Hindlimb muscle (tissue), 1 donor: ENCODE results near the gene KRR1. TPM values are rescaled to one million over a fixed set of nuclear protein-coding genes. Genes with fewer than 3 reads are reported as not detected.

Experiments used
- DNase-seq: peaks from one replicate; pipeline ENCODE4 v3.0.0-alpha.2; 2013
- polyA plus RNA-seq: library from polyadenylated mRNA; unstranded; fragments of 120-200 nt; gene quantifications from one replicate; pipeline ENCODE4 v1.2.1, GENCODE V29; 2013; ENCODE audit not compliant: insufficient read length

The KRR1 gene
- polyA plus RNA-seq, result 50.1 TPM

DNA sequence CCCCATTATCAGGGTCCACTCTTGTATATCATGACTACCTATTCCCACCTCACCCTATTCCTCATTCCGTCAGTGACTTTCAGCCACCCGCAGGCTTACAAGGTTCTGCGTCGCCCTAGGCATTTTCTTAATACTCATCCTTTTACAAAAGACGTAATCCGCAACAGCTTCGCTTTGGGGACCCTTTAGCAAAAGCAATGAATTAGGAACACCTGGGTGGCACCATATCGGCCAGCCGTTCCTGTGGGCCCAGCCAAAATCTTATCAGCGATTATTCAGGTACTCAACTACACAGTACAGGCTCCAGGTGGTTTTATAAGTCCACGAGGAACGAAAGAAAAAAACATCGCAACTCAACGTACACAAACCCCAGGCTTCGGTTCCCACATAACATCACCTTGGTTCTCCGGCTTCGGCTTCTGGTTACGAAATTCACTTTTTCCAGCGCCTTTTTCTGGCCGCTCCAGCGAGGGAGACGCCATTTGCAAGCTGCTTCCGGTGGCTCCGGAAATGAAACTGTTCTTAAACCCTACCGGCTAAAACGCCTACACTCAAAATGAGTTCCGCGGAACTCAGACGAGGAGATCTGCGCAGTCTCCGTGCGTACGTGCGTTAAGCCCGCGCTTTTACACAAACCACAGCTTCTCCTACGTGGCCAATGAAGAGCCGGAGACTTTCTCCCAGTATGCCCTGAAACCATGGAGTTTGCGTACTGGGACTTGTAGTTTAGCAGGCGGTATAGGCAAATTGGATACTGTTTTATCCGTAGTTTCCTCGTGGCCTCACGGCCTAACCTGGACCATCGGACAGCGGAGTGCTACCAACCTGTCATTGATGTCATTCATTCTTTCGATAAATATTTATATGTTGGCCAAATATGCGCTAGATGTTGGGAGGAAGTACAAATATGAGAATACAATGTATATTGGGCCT, at the start of gene KRR1:
TSS of gene KRR1 (minus strand) at position 494 of the 933 bp plus-strand sequence. CDS start at position 482, 12 bp downstream.
- DNase-seq, result peak; percentile 96

DNA sequence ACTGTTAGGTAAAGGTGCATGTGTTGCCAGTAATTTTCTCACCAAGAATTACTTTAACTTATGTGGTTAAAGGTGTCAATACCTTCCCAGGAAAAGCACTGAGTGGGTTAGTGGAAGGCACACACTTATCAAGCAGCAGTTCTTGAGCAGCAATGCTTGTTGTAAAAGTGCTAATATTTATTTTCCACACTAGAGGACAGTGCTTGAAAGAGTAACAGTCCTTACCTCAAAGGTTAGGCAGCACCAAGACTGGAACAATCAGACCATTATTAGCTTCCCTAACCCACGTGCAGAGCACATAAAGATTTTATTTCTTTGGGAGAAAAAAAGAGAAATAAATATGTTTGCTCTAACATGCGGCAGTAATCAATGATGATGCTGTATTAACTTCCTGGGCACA, 48.8 kb upstream of the KRR1 start:
- no peak for DNase-seq

DNA sequence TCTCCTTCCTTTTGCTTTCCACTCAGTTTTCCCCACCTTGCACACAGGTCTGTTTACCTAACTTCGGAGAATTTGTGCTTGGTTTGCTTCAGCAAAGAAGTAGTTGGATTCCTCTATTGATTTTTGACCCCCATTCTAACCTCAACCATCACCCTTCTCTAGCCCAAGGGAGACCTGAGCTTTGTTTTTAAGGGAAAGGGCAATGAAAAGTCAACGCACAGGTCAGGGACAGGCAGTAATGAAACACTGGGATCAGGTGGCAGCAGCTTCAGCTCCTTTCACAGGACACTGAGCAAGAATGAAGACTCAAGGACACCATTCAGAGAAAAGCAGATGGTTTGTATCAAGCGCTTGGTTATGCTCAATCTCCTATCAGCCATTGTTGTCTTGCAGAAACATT, 46.9 kb upstream of the KRR1 start:
- DNase-seq, result no peak

DNA sequence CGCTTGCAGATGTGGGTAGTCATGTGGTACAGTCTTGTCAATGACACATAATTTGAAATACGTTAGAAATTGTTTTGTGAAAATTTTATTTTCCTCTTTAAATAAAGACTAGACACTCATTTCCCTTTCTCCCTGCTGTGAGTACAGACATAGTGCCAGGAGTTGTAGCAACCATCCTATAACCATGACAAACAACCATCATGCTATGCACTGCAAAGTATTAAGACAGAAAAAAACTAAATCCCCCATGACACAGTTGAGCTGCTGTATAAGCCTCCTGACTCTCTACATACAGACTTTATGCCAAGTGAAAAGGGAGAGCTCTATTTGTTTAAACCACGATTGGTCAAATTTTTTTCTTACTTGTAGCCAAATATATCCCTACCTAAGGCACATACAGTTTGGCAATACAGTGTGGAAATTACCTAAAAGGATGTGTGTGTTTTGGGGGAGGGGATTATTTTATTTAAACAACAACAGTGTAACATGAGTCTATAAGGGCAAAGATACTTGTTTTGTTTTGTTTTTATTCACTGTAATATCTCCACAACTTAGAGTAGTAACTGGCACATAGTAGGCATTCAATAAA, 45.0 kb upstream of the KRR1 start:
- no peak for DNase-seq

DNA sequence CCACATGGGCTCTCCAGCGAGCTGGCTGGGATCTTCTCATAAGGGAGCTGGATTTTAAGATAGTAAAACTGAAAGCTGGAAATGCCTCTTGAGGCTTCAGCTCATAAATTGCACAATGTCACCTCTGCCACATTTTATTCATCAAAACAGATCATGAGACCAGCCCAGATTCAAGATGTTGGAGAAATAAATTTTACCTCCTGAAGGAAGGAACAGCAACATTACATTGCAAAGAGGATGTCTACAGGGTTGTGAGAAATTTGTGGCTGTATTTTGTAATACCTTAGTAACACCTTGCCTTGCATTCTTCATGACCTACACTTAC, 43.1 kb upstream of the KRR1 start:
- no peak for DNase-seq

DNA sequence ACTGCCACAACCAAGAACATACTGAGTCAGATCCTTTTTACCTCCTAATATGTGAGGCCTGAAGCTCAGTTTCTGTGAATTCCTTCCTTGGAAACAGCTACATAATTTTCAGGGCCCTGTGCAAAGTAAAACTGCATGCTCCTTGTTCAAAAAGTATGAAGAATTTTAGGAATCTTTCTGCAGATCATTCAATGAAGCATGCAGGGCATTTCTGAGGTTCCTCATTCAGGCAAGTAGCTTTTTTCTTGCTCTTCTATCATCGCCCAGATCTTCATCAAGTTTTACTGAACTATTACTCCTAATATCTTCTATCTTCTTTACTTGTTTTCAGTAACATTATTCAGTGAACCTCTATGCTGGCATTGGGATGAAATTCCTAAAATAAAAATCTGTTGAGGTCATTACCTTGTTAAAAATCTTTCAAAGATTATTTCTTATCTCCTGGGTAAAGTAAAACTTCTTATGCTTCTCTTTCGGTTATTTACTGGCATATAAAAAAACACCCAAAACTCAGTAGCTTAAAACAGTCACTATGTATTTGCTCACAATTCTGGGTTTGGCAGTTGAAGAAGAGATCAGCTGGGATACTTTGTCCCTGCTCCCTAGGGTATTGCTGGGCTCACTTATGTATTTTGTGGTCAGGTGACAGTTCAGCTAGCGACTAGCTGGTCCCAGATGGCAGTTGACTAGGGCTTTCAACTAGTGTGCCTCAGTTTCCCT, 42.6 kb upstream of the KRR1 start:
- DNase-seq, result no peak

DNA sequence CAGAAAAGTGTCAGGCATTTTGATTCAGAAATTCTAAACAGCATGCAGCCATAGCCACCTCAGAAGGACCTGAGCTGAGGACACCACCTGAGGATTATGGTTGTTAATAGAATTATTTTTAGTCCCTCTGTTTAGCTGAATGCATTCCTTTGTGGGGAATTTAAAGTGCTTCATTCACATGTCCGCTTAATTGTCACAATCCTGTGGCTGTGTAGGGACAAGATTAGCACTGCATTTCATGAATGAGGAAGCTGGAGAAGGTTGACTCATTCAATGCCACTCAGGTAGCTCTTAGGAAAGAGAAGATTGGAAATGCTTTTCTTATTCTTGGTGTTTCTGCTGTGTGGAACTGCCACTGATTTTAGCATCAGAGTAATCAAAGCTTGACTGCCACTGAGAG, 42.0 kb upstream of the KRR1 start:
- no peak for DNase-seq

DNA sequence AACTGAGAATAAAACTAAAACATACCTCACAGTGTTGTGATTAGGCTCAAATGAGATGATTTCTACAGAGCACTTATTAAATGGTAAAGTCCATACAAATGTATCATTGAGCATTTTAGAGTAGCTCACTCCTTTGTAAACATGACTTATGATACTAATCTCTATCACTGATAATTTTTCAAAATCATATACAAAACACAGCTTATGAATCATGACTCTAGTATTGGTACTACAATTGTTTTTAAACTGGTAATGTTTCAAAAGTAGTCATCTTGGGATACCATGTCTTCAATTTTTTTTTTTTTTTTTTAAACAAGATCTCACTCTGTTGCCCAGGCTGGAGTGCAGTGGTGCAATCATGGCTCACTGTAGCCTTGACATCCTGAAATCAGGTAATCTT, 40.1 kb upstream of the KRR1 start:
- no peak for DNase-seq

DNA sequence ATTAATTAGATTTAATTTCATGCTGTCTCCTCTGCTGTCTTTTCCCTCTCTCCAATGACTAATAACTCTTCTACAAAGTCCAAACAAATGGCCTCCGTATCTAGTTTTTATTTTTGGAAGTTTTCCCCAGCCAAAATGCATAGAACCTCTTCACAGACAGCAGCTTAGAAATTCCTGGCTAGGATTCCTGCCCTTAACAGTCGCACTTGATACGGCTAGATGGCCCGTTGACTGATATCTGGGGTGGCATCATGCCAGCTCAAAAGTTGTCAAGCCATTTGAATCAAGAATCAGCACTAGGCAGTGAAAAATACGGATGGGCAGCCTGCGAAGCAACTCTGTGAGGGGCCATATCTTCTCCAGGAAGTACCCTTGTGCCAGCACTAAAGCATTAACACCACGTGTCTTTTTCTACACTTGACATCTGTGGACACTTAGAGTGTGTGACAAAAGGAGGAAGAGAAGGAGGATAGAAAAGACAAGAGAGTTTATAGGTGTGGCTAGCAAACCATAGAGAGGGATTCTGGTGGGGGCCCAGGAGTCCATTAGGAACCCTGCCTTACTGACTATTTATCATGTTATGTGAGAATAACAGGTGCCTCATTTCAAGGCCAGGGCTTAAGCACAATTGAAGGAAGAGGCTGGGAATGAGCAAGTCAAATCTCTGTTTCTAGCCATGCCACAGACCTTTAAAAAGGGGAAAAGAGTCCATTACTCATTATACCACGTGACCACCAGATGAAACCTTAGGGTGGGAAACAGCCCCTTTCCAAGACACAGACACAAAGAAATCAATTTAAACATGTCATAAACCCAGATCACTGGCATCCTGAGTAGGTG, 39.2 kb upstream of the KRR1 start:
- no peak for DNase-seq

DNA sequence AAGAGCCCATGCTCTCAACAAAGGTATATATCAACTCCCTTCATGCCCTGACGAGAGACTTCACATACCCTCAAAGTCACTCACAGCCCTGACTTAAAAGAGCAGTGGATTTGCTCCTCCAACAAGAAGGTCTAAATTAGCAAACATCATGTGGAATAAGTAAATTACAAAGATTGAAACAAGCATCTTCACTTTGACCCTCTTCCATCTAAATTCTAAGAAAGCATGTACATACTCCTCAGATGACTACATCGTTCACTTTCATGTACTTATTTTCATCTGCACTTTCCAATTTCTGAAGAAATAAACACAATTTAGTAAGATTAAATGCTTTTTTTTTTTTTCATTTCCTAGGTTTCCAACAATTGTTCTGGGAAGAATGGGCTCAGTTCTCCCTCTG, 38.6 kb upstream of the KRR1 start:
- no peak for DNase-seq

DNA sequence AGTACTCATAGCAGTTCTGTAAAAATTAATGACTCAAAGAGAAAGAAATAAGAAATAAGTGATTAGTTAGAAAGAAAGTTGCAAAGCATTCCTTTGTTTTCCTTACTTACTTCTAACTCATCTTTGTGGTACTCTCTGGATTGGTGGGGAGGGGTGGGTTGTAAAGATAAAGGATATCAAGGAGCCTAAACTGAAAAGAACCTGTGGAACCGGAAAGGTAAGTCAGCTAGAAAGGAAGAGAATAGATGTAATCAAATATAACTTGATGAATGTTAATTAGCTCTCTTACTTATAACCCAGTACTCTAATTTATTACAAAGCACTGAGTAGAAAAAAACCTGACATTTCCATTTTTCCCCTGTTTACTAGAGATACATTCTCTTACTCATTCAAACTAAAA, 37.5 kb upstream of the KRR1 start:
- DNase-seq, result no peak

DNA sequence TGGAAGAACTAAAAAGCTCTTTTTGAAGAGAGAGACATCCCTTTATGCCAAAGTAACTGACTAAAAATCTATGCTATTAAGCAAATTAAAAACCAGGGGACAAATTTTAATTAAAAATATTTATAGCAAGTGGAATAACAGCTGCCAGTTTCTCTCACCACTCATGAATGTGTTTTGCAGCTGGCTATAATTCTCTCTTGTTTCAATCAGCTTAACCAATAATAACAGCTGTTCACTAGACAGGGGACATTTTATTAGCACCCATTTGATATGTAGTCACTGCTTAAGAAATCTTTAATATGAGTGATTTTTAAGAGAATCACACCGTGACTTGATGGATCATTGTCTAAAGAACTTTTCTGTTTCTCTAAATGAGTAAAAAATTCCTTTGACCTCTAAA, 34.2 kb upstream of the KRR1 start:
- DNase-seq, result no peak

DNA sequence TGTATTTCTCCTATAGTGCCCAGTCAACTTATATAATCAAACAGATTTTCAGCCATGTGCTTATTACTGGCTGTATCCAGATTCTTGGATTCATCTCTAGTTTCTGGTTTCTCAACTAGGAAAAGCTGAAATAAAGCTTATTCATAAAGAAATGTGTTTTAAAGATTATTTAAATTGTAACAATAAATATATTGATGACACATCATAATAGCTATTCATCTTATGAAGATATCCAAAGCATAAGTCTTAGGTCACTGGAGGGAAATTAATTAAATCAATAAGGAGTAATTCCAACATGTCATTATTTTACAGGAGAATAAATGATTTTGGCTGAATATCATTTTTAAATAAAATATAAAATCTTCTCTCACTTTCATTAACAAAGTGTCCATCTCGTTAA, 32.1 kb upstream of the KRR1 start:
- DNase-seq, result no peak

DNA sequence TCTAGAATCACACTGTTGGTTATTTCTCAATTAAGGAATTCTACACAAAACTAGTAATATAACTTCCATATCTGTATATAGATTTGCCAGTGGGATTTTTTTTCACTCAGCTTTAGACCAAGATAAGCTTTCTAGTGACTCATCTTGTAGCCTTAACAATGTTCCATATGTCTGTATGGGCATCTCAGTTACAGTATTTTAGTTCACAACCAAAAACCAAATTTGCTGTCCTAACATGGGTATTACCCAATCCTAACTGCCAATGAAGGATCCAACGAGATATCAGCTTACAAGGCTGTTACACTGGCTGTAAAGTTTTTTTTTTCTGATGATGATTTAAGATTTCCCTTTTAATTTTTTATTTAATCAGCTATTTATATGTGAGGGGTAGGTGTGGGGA, 31.5 kb upstream of the KRR1 start:
- no peak for DNase-seq

DNA sequence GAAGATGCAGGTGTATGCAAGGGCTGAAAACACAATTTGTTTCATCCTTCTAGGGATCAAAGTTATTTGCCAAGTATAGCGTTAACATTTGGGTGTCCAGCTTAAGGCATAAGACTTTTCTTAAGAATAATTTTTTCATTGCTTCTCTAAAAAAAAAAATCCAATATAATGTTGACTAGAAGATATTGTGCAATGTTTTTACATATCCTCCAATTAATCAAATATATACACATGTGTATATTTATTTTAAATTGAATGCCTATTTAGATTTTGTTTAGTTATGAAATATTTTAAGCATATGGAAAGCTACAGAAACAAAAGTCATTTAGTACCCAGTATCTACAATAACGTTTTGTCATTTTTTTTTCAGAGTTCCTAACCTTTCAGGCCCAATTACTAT, 28.5 kb upstream of the KRR1 start:
- DNase-seq, result no peak

DNA sequence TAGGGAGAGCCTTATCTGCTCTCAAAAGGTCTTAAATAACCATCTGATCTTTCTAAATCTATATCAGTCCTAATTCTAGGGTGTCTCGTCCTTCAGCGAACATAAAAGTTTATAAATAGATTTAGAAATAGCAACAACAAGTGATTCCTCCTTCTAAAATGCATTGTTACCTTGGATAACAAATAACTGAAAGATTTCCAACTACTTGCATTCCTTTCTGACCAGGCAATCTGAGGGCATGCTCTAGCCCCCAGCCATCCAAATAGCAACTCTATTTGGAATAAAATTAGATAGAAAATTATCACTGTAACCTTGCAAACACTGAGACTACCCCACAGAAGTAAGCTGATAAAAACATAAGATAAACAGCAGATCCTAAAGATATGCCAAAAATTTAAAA, 21.8 kb upstream of the KRR1 start:
- no peak for DNase-seq

DNA sequence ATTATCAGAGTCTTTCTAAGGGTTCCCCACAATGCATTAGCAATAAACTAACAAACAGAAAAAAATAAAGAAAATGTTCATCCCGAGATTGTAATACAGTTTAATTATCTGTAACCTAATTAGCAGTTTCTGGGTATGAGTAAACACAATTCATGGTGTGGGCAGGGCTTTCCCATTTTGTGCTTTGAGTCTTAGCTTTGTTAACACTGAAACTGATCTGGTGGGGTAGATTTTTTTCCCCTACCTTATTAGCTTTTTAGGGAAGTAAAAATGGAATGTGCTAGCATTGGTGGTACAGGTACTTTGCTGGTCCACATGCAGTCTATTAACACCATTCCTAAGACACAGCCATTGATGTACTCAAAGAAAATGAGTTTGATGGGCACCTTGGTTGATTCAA, 18.4 kb upstream of the KRR1 start:
- no peak for DNase-seq

DNA sequence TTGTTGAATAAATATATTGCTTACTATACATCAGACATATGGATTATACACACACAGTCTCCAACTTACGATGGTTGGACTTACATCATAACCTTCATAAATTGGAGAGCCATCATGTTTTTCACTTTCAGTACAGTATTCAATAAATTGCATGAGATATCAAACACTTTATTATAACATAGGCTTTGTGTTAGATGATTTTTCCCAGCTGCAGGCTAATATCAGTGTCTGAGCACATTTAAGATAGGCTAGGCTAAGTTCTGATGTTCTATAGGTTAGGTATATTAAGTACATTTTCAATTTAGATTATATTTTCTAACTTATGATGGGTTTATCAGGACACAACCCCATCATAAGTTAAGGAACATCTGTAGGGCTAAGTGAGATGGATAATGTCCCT, 17.9 kb upstream of the KRR1 start:
- no peak for DNase-seq

DNA sequence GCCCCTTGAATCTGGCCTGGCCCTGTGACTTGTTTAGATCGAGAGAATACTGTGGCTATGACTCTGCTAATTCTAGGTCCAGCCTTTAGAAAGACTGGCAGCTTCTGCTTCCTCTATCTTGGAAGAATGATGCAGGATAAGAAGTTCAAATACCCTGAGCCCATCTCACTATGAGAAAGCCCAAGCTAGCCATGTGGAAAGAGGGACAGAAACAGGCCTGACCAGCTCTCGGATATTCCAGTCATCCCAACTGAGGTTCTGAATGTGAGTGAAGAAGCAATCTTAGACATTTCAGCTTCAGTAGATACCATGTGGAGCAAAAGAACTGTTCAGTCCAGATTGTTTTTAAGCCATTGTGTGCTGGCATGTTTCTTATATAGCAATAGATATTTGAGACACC, 17.3 kb upstream of the KRR1 start:
- no peak for DNase-seq

DNA sequence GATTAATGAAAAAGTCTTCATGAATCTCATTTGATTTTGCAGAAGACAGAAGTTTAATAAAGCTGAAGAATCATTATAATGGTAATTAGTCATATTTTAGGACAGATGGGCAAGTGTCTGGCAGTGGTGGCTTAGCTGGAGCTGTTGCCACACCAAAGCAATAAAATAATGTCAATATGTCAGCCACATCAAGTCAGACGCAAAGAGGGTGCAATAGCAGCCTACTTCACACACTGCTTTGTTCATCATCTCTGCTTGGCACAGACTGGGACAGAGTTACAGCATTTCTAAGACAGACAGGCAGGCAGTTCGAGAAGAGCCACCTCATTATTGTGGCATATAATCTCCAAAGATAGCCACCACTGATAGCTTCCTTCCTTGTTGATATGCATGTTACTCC, 16.9 kb upstream of the KRR1 start:
- no peak for DNase-seq

DNA sequence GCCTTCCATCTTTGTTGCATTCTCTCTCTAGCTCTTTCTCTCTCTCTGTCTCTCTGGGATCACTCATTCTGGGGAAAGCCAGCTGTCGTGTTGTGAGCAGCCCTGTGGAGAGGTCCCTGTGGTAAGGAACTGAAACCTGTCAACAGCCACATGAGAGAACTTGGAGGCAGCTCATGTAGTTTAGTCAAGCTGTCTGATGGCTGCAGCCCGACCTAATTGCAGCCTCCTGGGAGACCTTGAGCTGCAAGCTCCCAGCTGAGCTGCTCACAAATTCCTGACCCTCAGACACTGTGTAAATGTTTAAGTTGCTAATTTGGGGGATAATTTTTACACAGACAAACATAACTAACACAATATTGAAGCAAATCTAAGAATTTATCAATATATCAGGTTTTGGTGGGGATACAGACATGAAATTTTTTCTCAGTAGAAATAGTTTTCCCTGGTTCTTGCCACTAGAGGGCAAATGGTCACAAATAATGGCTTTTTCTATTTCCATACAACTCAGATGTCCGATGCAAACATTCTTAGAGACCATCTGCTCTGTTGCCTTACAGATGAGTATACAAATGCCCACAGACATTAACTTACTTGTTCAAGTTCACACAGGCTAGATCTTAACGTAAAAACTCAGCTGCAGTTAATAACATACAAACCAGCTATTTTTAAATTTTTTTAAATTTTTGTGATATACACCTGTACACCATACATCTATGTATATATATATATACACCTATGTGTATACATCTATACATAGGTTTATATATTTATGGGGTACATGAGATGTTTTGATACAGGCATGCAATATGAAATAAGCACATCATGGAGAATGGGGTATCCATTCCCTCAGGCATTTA, 15.5 kb upstream of the KRR1 start:
- peak; percentile 62 for DNase-seq

DNA sequence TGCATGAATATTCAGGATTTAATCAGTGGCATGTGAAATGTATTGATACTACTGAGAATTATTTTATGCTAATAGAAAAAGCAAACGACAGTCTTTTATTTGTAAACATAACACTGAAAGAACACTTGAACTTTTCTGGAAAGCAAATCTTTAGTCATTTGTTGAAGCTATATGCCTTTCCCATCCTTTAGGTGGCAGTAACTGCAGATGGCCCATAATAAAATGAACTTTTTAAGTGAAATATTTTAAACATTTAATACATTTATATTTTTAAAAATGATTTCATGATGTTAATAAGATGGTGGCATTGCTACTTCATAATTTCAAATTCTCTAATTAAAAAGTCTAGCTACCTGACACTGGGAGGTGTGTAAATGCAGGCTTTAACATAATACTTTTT, 13.9 kb upstream of the KRR1 start:
- no peak for DNase-seq
